ENCODE data around the gene EXOSC6. TPM values are rescaled to one million over a fixed set of nuclear protein-coding genes. Genes with fewer than 3 reads are reported as not detected.

Gene EXOSC6
- polyA plus RNA-seq, 1 of the 3 experiments (the other 2 are of a cell fraction): 10.0 TPM

DNA sequence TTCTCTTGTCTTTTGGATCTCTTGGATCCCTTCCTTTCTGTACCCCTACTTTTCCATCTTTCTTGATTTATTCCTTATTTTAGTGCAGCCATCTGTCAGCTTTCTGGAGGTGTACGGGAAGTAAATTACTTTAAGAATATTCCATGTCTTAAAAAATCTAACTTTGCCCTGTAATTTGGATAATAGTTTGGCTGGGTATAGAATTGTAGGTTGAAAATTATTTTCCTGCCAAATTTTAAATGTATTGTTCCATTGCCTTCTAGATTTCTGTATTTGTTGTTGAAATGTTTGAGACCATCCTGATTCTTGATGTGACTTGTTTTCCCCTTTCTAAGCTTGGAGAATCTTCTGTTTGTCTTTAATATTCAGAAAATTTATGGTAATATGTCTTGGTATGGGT lies 49.4 kb upstream of the EXOSC6 start (continued):
- TF ChIP-seq POLR2AphosphoS5 (IDR thresholded peaks at IDR 0.05; ENCODE audit: low read depth, low read length) (no peak), SIN3A (IDR thresholded peaks at IDR 0.05; ENCODE audit: borderline replicate concordance, low read depth, low read length) (no peak)
- TF ChIP-seq, protein P1, sequence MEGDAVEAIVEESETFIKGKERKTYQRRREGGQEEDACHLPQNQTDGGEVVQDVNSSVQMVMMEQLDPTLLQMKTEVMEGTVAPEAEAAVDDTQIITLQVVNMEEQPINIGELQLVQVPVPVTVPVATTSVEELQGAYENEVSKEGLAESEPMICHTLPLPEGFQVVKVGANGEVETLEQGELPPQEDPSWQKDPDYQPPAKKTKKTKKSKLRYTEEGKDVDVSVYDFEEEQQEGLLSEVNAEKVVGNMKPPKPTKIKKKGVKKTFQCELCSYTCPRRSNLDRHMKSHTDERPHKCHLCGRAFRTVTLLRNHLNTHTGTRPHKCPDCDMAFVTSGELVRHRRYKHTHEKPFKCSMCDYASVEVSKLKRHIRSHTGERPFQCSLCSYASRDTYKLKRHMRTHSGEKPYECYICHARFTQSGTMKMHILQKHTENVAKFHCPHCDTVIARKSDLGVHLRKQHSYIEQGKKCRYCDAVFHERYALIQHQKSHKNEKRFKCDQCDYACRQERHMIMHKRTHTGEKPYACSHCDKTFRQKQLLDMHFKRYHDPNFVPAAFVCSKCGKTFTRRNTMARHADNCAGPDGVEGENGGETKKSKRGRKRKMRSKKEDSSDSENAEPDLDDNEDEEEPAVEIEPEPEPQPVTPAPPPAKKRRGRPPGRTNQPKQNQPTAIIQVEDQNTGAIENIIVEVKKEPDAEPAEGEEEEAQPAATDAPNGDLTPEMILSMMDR (IDR thresholded peaks at IDR 0.05): no peak

DNA sequence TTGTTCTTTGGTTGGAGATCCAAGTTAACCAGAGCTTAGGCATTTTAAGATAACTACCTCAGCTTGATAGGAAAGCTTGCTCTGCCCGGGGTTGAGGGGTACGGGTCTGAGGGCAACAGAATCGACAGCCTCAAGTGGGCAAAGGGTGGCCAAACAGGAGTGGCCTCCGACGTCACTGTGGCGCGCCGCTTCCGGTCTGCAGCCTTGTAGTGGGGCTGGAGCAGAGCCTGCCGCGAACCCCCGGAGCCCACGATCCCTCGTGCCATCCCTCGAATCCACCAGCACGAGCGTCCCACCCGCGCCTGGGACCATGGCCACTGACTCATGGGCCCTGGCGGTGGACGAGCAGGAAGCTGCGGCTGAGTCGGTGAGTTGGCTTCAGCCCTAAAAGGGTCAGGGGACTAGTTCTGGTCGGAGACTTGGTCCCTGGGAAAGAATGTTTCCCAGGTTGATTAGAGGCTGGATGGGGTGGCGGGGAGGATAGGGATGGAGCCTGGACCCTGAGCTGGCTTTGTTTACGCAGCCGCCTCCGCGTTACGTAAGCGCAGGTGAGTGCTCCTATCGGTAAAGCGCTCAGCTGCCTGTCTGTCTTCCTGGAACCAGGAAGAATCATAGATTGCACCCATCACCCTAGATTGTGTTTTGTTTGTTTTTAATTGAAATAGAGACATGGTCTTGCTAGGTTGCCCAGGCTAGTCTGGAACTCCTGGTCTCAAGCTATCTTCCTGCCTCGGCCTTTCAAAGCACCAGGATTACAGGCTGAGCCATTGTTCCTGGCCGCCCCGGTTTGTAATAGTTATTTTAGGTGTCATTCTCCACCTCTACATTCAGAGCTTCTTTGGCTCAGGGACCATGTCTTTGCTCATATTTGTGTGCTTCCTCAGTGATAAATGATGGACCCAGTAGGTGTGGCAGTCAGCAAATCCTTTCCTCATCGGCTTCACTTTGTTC lies 47.5 kb upstream of the EXOSC6 start, which contains the start of gene DDX19B:
Gene DDX19B (plus strand): TSS at position 199 of the 951 bp plus-strand sequence. CDS start 112 bp downstream, at position 311.
- H3K79me2 ChIP-seq (ENCODE audit: insufficient read depth): peaks cover 59% of the 10 kb centered on the region
- WGBS (ENCODE audit: low lambda C conversion rate): 2% methylated on average over 28 of the region's 37 CpGs
- H3K27me3 ChIP-seq (ENCODE audit: insufficient read depth): no peaks in the 10 kb centered on the region
- peaks cover 11% of the 10 kb centered on the region for H3F3A ChIP-seq (replicated peaks; ENCODE audit: insufficient read depth)
- no peaks in the 10 kb centered on the region for H3K9me2 ChIP-seq
- peak within 1 kb of the TSS; percentile 99 for H2AFZ ChIP-seq (ENCODE audit: low read depth)
- H3K4me2 ChIP-seq: peak within 1 kb of the TSS; percentile 85
- peaks cover 12% of the 10 kb centered on the region; the same call in 1 of the 2 replicates for H3K9me3 ChIP-seq
- peak; percentile 90 for DNase-seq
- peak within 1 kb of the TSS; percentile 86 to 90 for H3K27ac ChIP-seq (ENCODE audit: low read depth in 2 of 2, low read length in 1 of 2)
- peaks cover 4 to 5% of the 10 kb centered on the region in 2 experiments; a peak in 3 of 4 replicates for H3K4me1 ChIP-seq (ENCODE audit: control insufficient read depth in 1 of 2, insufficient read depth in 2 of 2, low read depth in 1 of 2, low read length in 1 of 2)
- H4K20me1 ChIP-seq (ENCODE audit: insufficient read depth): no peaks in the 10 kb centered on the region
- H3K4me3 ChIP-seq (ENCODE audit: low read depth in 2 of 2, low read length in 1 of 2): peak within 1 kb of the TSS; percentile 78 to 81
- ChIA-PET POLR2A (interaction anchor here (0.7 to 3.3 kb wide), 4 partner anchors 8 to 48 kb away, joined by 3 to 31 read pairs (median 5); partner anchors contain the start of genes AARS1 and DDX19A), CTCF (interaction anchor here (1.4 to 1.9 kb wide), 3 partner anchors 9 to 355 kb away, joined by 3 to 8 read pairs (median 4); no protein-coding TSS in a partner anchor)
- H3K36me3 ChIP-seq (replicated peaks in 1 of 2; ENCODE audit: control insufficient read depth in 1 of 2, insufficient read depth in 2 of 2, low read length in 1 of 2): peaks cover 2 to 25% of the 10 kb centered on the region in 2 experiments
- H3K9ac ChIP-seq: peak within 1 kb of the TSS; percentile 88
- peak; percentile 72 for TF ChIP-seq CHD2 (IDR thresholded peaks at IDR 0.05; ENCODE audit: low read length, partially characterized antibody)
- TF ChIP-seq, protein P2, sequence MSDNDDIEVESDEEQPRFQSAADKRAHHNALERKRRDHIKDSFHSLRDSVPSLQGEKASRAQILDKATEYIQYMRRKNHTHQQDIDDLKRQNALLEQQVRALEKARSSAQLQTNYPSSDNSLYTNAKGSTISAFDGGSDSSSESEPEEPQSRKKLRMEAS (IDR thresholded peaks at IDR 0.05; ENCODE audit: low read depth): peak; percentile 92
- TF ChIP-seq, protein P3, sequence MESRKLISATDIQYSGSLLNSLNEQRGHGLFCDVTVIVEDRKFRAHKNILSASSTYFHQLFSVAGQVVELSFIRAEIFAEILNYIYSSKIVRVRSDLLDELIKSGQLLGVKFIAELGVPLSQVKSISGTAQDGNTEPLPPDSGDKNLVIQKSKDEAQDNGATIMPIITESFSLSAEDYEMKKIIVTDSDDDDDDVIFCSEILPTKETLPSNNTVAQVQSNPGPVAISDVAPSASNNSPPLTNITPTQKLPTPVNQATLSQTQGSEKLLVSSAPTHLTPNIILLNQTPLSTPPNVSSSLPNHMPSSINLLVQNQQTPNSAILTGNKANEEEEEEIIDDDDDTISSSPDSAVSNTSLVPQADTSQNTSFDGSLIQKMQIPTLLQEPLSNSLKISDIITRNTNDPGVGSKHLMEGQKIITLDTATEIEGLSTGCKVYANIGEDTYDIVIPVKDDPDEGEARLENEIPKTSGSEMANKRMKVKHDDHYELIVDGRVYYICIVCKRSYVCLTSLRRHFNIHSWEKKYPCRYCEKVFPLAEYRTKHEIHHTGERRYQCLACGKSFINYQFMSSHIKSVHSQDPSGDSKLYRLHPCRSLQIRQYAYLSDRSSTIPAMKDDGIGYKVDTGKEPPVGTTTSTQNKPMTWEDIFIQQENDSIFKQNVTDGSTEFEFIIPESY (IDR thresholded peaks at IDR 0.05; ENCODE audit: borderline replicate concordance, low read depth): no peak
- TF ChIP-seq, protein P4, sequence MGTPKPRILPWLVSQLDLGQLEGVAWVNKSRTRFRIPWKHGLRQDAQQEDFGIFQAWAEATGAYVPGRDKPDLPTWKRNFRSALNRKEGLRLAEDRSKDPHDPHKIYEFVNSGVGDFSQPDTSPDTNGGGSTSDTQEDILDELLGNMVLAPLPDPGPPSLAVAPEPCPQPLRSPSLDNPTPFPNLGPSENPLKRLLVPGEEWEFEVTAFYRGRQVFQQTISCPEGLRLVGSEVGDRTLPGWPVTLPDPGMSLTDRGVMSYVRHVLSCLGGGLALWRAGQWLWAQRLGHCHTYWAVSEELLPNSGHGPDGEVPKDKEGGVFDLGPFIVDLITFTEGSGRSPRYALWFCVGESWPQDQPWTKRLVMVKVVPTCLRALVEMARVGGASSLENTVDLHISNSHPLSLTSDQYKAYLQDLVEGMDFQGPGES (IDR thresholded peaks at IDR 0.05; ENCODE audit: low read depth, low read length): no peak
- no peak for TF ChIP-seq MEF2A (IDR thresholded peaks at IDR 0.05; ENCODE audit: borderline replicate concordance, low read depth)
- TF ChIP-seq TAF1 (IDR thresholded peaks at IDR 0.05; ENCODE audit: borderline replicate concordance, low read depth, low read length): peak; percentile 77
- no peak for TF ChIP-seq RXRA (IDR thresholded peaks at IDR 0.05; ENCODE audit: borderline replicate concordance, low read depth)
- TF ChIP-seq, protein P5, sequence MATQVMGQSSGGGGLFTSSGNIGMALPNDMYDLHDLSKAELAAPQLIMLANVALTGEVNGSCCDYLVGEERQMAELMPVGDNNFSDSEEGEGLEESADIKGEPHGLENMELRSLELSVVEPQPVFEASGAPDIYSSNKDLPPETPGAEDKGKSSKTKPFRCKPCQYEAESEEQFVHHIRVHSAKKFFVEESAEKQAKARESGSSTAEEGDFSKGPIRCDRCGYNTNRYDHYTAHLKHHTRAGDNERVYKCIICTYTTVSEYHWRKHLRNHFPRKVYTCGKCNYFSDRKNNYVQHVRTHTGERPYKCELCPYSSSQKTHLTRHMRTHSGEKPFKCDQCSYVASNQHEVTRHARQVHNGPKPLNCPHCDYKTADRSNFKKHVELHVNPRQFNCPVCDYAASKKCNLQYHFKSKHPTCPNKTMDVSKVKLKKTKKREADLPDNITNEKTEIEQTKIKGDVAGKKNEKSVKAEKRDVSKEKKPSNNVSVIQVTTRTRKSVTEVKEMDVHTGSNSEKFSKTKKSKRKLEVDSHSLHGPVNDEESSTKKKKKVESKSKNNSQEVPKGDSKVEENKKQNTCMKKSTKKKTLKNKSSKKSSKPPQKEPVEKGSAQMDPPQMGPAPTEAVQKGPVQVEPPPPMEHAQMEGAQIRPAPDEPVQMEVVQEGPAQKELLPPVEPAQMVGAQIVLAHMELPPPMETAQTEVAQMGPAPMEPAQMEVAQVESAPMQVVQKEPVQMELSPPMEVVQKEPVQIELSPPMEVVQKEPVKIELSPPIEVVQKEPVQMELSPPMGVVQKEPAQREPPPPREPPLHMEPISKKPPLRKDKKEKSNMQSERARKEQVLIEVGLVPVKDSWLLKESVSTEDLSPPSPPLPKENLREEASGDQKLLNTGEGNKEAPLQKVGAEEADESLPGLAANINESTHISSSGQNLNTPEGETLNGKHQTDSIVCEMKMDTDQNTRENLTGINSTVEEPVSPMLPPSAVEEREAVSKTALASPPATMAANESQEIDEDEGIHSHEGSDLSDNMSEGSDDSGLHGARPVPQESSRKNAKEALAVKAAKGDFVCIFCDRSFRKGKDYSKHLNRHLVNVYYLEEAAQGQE (IDR thresholded peaks at IDR 0.05; ENCODE audit: low read depth, low read length): no peak
- TF ChIP-seq, protein P6, sequence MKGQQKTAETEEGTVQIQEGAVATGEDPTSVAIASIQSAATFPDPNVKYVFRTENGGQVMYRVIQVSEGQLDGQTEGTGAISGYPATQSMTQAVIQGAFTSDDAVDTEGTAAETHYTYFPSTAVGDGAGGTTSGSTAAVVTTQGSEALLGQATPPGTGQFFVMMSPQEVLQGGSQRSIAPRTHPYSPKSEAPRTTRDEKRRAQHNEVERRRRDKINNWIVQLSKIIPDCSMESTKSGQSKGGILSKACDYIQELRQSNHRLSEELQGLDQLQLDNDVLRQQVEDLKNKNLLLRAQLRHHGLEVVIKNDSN (IDR thresholded peaks at IDR 0.05; ENCODE audit: borderline replicate concordance, low read depth): no peak
- TF ChIP-seq GABPA (IDR thresholded peaks at IDR 0.05; ENCODE audit: low read depth): peak; percentile 71
- TF ChIP-seq ELF1 (IDR thresholded peaks at IDR 0.05): peak; percentile 84
- TF ChIP-seq RCOR1 (IDR thresholded peaks at IDR 0.05; ENCODE audit: low read length): 0 out of 2 replicates have a peak, but pooled peaks have one; percentile 9
- TF ChIP-seq MXI1 (IDR thresholded peaks at IDR 0.05; ENCODE audit: low read depth, low read length): peak; percentile 81
- TF ChIP-seq POLR2AphosphoS5 (IDR thresholded peaks at IDR 0.05; ENCODE audit: low read depth, low read length): peak; percentile 85
- TF ChIP-seq JUND (IDR thresholded peaks at IDR 0.05): no peak
- TF ChIP-seq SIN3A (IDR thresholded peaks at IDR 0.05; ENCODE audit: borderline replicate concordance, low read depth, low read length): peak; percentile 61; the same call in 1 of the 2 replicates

Data from SK-N-SH (cell line).